Muscle layer of colon (tissue), 2 donors: ENCODE data around the gene CHST2.

Source experiments
- H3K27ac ChIP-seq: one replicate; pipeline ENCODE4 v1.7.0; 2013; ENCODE audit warnings: low read depth, mild to moderate bottlenecking, low read length, moderate library complexity
- H3K27me3 ChIP-seq, 2 donors: one replicate each; pipeline ENCODE4 v1.7.0; 2013; ENCODE audit warnings: low read length in 2 of 2, mild to moderate bottlenecking in 2 of 2; ENCODE audit not compliant: insufficient read depth in 2 of 2, control insufficient read depth in 1 of 2
- H3K36me3 ChIP-seq: one replicate; pipeline ENCODE4 v1.7.0; 2013; ENCODE audit warnings: mild to moderate bottlenecking, low read length; ENCODE audit not compliant: insufficient read depth
- H3K4me1 ChIP-seq: one replicate; pipeline ENCODE4 v1.7.0; 2013; ENCODE audit warnings: mild to moderate bottlenecking, low read length; ENCODE audit not compliant: insufficient read depth
- H3K4me3 ChIP-seq, 2 donors: one replicate each; pipeline ENCODE4 v1.7.0; 2013; ENCODE audit warnings: low read length in 2 of 2, low read depth in 1 of 2, mild to moderate bottlenecking in 1 of 2, moderate library complexity in 1 of 2
- H3K9ac ChIP-seq: one replicate; pipeline ENCODE4 v1.7.0; 2013; ENCODE audit warnings: low read length
- H3K9me3 ChIP-seq: one replicate; pipeline ENCODE4 v1.7.0; 2013; ENCODE audit warnings: mild to moderate bottlenecking, low read length
- donor health status: abdominal sarcoma.
- donor health status: Adenocarcinoma of cecum.

CHST2 gene

DNA sequence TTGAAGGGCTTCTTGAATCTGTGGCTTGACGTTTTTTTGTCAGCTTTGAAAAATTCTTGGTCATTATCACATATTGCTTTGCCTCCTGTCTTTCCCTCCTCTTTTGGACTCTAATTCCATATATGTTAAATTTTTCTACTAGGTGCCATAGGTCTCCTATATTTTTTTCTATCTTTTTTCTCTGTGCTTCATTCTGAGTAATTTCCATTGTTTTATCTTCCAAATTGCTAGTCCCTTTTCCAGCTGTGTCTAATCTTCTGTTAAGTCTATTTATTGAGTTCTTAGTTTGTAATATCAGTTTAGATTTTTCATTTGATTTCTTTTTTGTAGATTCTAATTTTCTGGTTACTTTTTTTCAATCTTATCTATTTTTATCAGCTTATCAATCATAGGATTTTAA, 53.7 kb downstream of the CHST2 start:
- Histone ChIP-seq H3K27ac (no peak overlapping the region), H3K9me3 (no peaks in the 10 kb centered on the region), H3K27me3 (no peaks in the 10 kb centered on the region), H3K36me3 (no peaks in the 10 kb centered on the region), H3K9ac (no peak overlapping the region), H3K4me1 (no peaks in the 10 kb centered on the region), H3K4me3 (no peak overlapping the region)
